Kidney (tissue), 14 donors: ENCODE results near the gene MOSPD2. TPM values are rescaled to one million over a fixed set of nuclear protein-coding genes. Genes with fewer than 3 reads are reported as not detected.
A peak's percentile ranks its signal among the peaks of the same experiment; 100 is the strongest.

Experiments
- DNase-seq, 5 donors: peaks; one replicate each; pipeline ENCODE4 v3.0.0-alpha.2; 2013 to 2020
- FAIRE-seq: peaks from 2 replicates; lab custom pipeline; 2012; peaks lifted over from hg19 to GRCh38; lab: Jason Lieb, UNC
- H3K27ac ChIP-seq, 2 donors: one replicate each; pipeline ENCODE4 v1.7.0; 2013; ENCODE audit warnings: low read depth in 2 of 2, low read length in 2 of 2, inconsistent platforms in 1 of 2
- H3K27me3 ChIP-seq: one replicate; pipeline ENCODE4 v1.7.1; 2013; ENCODE audit warnings: low read length, inconsistent platforms; ENCODE audit not compliant: control insufficient read depth, insufficient read depth
- H3K36me3 ChIP-seq, 3 donors: one replicate each; pipeline versions ENCODE4 v1.7.0 to v1.7.1; 2013; ENCODE audit warnings: low read length in 3 of 3, control low read depth in 1 of 3, inconsistent platforms in 1 of 3; ENCODE audit not compliant: insufficient read depth in 3 of 3, control insufficient read depth in 2 of 3
- H3K4me1 ChIP-seq, 3 donors: one replicate each; pipeline versions ENCODE4 v1.7.0 to v1.7.1; 2013; ENCODE audit warnings: low read length in 3 of 3, inconsistent platforms in 1 of 3, low read depth in 1 of 3; ENCODE audit not compliant: control insufficient read depth in 2 of 3, insufficient read depth in 2 of 3
- H3K4me3 ChIP-seq, 3 donors: one replicate each; pipeline versions ENCODE4 v1.7.0 to v1.8.1; 2013; ENCODE audit warnings: low read length in 3 of 3, control low read depth in 1 of 3, inconsistent platforms in 1 of 3
- H3K9ac ChIP-seq, 3 donors: one replicate each; pipeline versions ENCODE4 v1.7.0 to v1.7.1; 2013; ENCODE audit warnings: low read length in 3 of 3, control low read depth in 1 of 3, inconsistent platforms in 1 of 3
- H3K9me3 ChIP-seq, 3 donors: one replicate each; pipeline versions ENCODE4 v1.7.0 to v1.7.1; 2013; ENCODE audit warnings: low read length in 3 of 3, control low read depth in 1 of 3, inconsistent platforms in 1 of 3; ENCODE audit not compliant: control insufficient read depth in 2 of 3, insufficient read depth in 1 of 3
- intact Hi-C: fragments of 100-400 bp; cut with DNase I; formaldehyde crosslinking; loops from one replicate; pipeline ENCODE4 v1.11.1; 2022
- polyA plus RNA-seq: library from polyadenylated mRNA; stranded (reverse); fragments of 350-450 nt; fragmentation: Illumina TruSeq; extraction: RNeasy Lipid Tissue Mini Kit (QIAGEN cat#74804); gene quantifications from one replicate; pipeline ENCODE4 v1.2.3, GENCODE V29; 2014; ENCODE audit warnings: low read depth, low replicate concordance; ENCODE audit not compliant: insufficient read depth
- total RNA-seq: library from RNA; stranded (reverse); fragmentation: NEBNext Ultra II Directional; extraction: Animal tissue kit (Norgen Biotek cat#: 25700); gene quantifications from one replicate; pipeline ENCODE4 v1.2.1, GENCODE V29; 2021
- TF ChIP-seq, protein P1 (sequence below): IDR thresholded peaks from 3 replicates; pipeline ENCODE4 v1.5.1; 2012; ENCODE audit warnings: mild to moderate bottlenecking, moderate library complexity, borderline replicate concordance; ENCODE audit not compliant: insufficient read depth; ENCODE audit errors: extremely low read depth
- donor health status: control.
- donor health status: control.
- donor health status: control.
- donor health status: control.
- donor health status: control.
- donor health status: DM: yes; HTN: yes; CAD: no.
- donor health status: Normal renal cell carcinoma (clear cell type).

The MOSPD2 gene
- total and polyA plus RNA-seq, 2 donors from 2014 or later: 4.0 to 14.4 TPM

DNA sequence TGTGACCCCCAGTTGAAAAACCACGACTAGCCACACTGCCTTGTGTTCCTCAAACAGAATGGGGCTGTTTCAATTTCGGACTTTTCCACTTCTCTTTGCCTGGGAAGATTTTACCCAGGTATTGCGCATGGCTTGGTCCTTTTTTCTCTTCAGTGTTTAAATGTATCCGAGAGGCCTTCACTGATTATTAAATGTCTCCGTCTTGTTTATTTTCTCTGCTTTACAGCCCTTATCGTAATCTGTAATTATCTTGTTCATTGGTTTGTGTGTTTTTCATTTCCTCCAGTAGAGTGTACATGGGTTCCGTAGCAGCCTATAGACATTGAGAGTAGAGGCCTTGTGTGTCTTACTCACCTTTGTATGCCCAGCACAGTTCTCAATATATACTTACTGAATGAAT lies 2.4 kb downstream of the MOSPD2 start:
- TF ChIP-seq, protein P1, sequence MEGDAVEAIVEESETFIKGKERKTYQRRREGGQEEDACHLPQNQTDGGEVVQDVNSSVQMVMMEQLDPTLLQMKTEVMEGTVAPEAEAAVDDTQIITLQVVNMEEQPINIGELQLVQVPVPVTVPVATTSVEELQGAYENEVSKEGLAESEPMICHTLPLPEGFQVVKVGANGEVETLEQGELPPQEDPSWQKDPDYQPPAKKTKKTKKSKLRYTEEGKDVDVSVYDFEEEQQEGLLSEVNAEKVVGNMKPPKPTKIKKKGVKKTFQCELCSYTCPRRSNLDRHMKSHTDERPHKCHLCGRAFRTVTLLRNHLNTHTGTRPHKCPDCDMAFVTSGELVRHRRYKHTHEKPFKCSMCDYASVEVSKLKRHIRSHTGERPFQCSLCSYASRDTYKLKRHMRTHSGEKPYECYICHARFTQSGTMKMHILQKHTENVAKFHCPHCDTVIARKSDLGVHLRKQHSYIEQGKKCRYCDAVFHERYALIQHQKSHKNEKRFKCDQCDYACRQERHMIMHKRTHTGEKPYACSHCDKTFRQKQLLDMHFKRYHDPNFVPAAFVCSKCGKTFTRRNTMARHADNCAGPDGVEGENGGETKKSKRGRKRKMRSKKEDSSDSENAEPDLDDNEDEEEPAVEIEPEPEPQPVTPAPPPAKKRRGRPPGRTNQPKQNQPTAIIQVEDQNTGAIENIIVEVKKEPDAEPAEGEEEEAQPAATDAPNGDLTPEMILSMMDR: no peak
- no peaks in the 10 kb centered on the region for H3K27me3 ChIP-seq
- no peaks in the 10 kb centered on the region for H3K4me1 ChIP-seq
- intact Hi-C loops: no loop called here
- H3K4me3 ChIP-seq: no peak overlapping the region
- H3K36me3 ChIP-seq: no peaks in the 10 kb centered on the region
- H3K27ac ChIP-seq: no peak overlapping the region
- H3K9ac ChIP-seq: no peak overlapping the region
- FAIRE-seq (no peak), DNase-seq (peak in 1 of 5 donors; percentile 0)
- H3K9me3 ChIP-seq: no peaks in the 10 kb centered on the region

DNA sequence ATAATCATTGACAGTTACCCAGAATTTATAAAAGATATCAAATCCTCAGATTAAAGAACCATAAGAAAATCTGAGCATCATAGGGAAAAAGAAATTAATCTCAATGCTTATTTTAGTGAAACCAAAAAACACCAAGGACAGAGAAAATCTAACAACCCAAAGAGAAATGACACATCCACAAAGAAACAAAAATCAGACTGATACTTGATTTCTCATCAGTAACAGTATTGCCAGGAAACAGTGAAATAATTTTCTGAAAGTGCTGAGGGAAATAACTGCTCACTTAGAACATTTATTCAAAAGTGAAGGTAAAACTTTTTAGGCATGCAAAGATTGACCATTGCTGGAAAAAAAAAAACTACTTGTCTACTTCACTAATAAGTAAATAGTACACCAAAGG lies 10.6 kb downstream of the MOSPD2 start:
- FAIRE-seq: peak; percentile 19
- H3K4me1 ChIP-seq: no peaks in the 10 kb centered on the region
- no peak for DNase-seq
- no peak overlapping the region for H3K9ac ChIP-seq
- no peaks in the 10 kb centered on the region for H3K9me3 ChIP-seq
- H3K27me3 ChIP-seq: no peaks in the 10 kb centered on the region
- no peak overlapping the region for H3K4me3 ChIP-seq
- no peaks in the 10 kb centered on the region for H3K36me3 ChIP-seq
- H3K27ac ChIP-seq: no peak overlapping the region
- TF ChIP-seq, protein P1: no peak
- intact Hi-C loops: no loop called here

DNA sequence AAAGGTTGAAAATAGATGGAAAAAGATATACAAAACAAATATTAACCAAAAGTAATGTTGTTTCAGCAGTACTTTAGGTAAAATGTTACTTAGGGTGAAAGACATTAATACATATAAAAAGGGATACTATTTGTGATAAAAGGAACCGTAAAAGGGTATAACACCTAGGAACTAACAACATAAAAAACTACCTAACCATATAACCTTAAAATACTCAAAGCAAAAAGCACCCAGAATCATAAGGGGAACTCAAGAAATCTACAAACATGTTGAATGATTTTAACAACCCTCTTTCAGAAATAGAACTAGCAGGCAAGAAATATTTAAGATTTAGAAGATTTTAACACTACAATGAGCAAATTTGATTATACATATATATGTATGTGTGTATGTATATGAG lies 11.5 kb downstream of the MOSPD2 start:
- TF ChIP-seq, protein P1: no peak
- H3K9me3 ChIP-seq: no peaks in the 10 kb centered on the region
- FAIRE-seq: peak; percentile 57
- H3K4me1 ChIP-seq: no peaks in the 10 kb centered on the region
- H3K27ac ChIP-seq: no peak overlapping the region
- no peak overlapping the region for H3K4me3 ChIP-seq
- H3K36me3 ChIP-seq: no peaks in the 10 kb centered on the region
- no peak for DNase-seq
- no peaks in the 10 kb centered on the region for H3K27me3 ChIP-seq
- intact Hi-C loops: no loop called here
- H3K9ac ChIP-seq: no peak overlapping the region

DNA sequence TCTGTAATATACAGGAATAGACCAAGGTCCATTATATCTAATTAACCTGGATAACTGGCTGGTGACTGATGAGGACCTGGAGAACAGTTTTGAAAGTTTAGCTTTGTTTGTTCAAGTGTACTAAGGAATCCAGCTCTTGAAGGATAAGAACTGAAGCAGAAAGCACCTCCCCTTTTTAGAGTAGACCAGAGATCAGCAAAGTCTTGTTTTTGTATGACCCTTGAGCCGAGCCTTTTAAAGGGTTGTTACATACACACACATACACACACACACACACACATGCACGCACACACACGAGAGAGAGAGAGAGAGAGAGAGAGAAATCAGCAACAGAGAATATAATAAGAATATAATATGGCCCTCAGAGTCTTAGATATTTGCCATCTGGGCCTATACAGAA lies 13.0 kb downstream of the MOSPD2 start:
- Histone ChIP-seq H3K27ac (no peak overlapping the region), H3K9ac (no peak overlapping the region), H3K27me3 (no peaks in the 10 kb centered on the region), H3K4me1 (no peaks in the 10 kb centered on the region), H3K4me3 (no peak overlapping the region), H3K9me3 (no peaks in the 10 kb centered on the region), H3K36me3 (no peaks in the 10 kb centered on the region)
- intact Hi-C loops: no loop called here
- TF ChIP-seq, protein P1: no peak
- FAIRE-seq (no peak), DNase-seq (no peak)
